HPDE6-E6E7 (cell line): ENCODE results near the gene TGFB1I1.
"Not testable (repeated sequence)": the region's sequence is repeated elsewhere in the genome, so short reads cannot be mapped to it uniquely, and the experiment has no call there.

ENCODE experiments used
- DNase-seq: peaks from one replicate; pipeline ENCODE4 v3.0.0; 2011; ENCODE audit warnings: missing footprints; ENCODE audit errors: extremely low spot score

Gene TGFB1I1

GRCh38 chr16:31487720-31488467 lies 15.9 kb downstream of the TGFB1I1 start:
- peak; percentile 85 for DNase-seq

GRCh38 chr16:31488468-31489297 lies 16.7 kb downstream of the TGFB1I1 start:
- no peak for DNase-seq

- DNase-seq, result no peak
Measured at GRCh38 chr16:31489298-31489564, 17.3 kb downstream of the TGFB1I1 start.

GRCh38 chr16:31489616-31490584 lies 17.9 kb downstream of the TGFB1I1 start:
- no peak for DNase-seq

- no peak for DNase-seq
Measured at GRCh38 chr16:31491778-31492418, 19.9 kb downstream of the TGFB1I1 start.

GRCh38 chr16:31493506-31494125 lies 21.7 kb downstream of the TGFB1I1 start:
- DNase-seq, result no peak

GRCh38 chr16:31496670-31497069 lies 24.7 kb downstream of the TGFB1I1 start:
- DNase-seq, result no peak

- no peak for DNase-seq
Measured at GRCh38 chr16:31498493-31498892, 26.5 kb downstream of the TGFB1I1 start.

GRCh38 chr16:31499928-31500327 lies 28.0 kb downstream of the TGFB1I1 start:
- DNase-seq, result no peak

- DNase-seq, result no peak
Measured at GRCh38 chr16:31501226-31501965, 29.4 kb downstream of the TGFB1I1 start.

- DNase-seq, result no peak
Measured at GRCh38 chr16:31501966-31502348, 30.0 kb downstream of the TGFB1I1 start.

GRCh38 chr16:31502981-31503380 lies 31.0 kb downstream of the TGFB1I1 start:
- DNase-seq, result no peak

- not testable (repeated sequence) for DNase-seq
Measured at GRCh38 chr16:31503555-31503954, 31.6 kb downstream of the TGFB1I1 start.

GRCh38 chr16:31504159-31504558 lies 32.2 kb downstream of the TGFB1I1 start:
- DNase-seq, result no peak

GRCh38 chr16:31505483-31505882 lies 33.5 kb downstream of the TGFB1I1 start:
- DNase-seq, result no peak

- no peak for DNase-seq
Measured at GRCh38 chr16:31507617-31507928, 35.6 kb downstream of the TGFB1I1 start.

- peak; percentile 66 for DNase-seq
Measured at GRCh38 chr16:31507929-31508705, 36.2 kb downstream of the TGFB1I1 start, which contains the start of gene RUSF1. TSS of gene RUSF1 (minus strand) at chr16:31508391. CDS start at chr16:31508373, 18 bp downstream.

- no peak for DNase-seq
Measured at GRCh38 chr16:31508706-31509195, 36.8 kb downstream of the TGFB1I1 start.

- DNase-seq, result no peak
Measured at GRCh38 chr16:31513126-31513525, 41.2 kb downstream of the TGFB1I1 start.

- no peak for DNase-seq
Measured at GRCh38 chr16:31513884-31514283, 41.9 kb downstream of the TGFB1I1 start.
